Lung (tissue), 12 donors: Measurements from ENCODE around the gene PPP6R3. TPM values are rescaled to one million over a fixed set of nuclear protein-coding genes. Genes with fewer than 3 reads are reported as not detected.

Experiments
- ATAC-seq: fragments of 200-7000 bp; cut with Tn5 transposase; one replicate; pipeline ENCODE4 v1.9.1; 2020; ENCODE audit warnings: moderate number of reproducible peaks; ENCODE audit not compliant: insufficient read depth, low FRiP score
- DNase-seq, 3 donors: peaks; one replicate each; pipeline ENCODE4 v3.0.0-alpha.2; 2013 to 2017
- H3K27ac ChIP-seq, 2 donors: one replicate each; pipeline ENCODE4 v1.5.1; 2013; ENCODE audit warnings: mild to moderate bottlenecking in 2 of 2, moderate library complexity in 2 of 2, control low read depth in 1 of 2, inconsistent platforms in 1 of 2, low read depth in 1 of 2, low read length in 1 of 2
- H3K27me3 ChIP-seq, 3 donors: one replicate each; pipeline ENCODE4 v1.5.1; 2013; ENCODE audit warnings: low read length in 2 of 3; ENCODE audit not compliant: control insufficient read depth in 3 of 3, insufficient read depth in 3 of 3
- H3K36me3 ChIP-seq, 4 donors: one replicate each; pipeline ENCODE4 v1.5.1; 2013; ENCODE audit warnings: low read length in 4 of 4, mild to moderate bottlenecking in 1 of 4, moderate library complexity in 1 of 4; ENCODE audit not compliant: control insufficient read depth in 4 of 4, insufficient read depth in 4 of 4
- H3K4me1 ChIP-seq, 5 donors: one replicate each; pipeline ENCODE4 v1.5.1; 2013; ENCODE audit warnings: low read length in 5 of 5, mild to moderate bottlenecking in 2 of 5, moderate library complexity in 1 of 5; ENCODE audit not compliant: control insufficient read depth in 5 of 5, insufficient read depth in 5 of 5
- H3K4me3 ChIP-seq: one replicate; pipeline ENCODE4 v1.5.1; 2013; ENCODE audit warnings: mild to moderate bottlenecking, control low read depth, moderate library complexity
- H3K9ac ChIP-seq, 2 donors: one replicate each; pipeline ENCODE4 v1.5.1; 2013; ENCODE audit warnings: low read length in 2 of 2, control low read depth in 1 of 2; ENCODE audit not compliant: insufficient read depth in 1 of 2
- H3K9me3 ChIP-seq, 4 donors: one replicate each; pipeline ENCODE4 v1.5.1; 2013; ENCODE audit warnings: low read length in 3 of 4, mild to moderate bottlenecking in 1 of 4, moderate library complexity in 1 of 4; ENCODE audit not compliant: control insufficient read depth in 4 of 4, insufficient read depth in 3 of 4
- CTCF ChIP-seq: IDR thresholded peaks from 2 replicates; pipeline ENCODE4 v1.5.1; 2012; ENCODE audit warnings: mild to moderate bottlenecking; ENCODE audit errors: control extremely low read depth, extremely low read depth
- WGBS, 2 donors: extraction: QIAGEN DNeasy Blood & Tissue Kit; methylation state at CpG; one replicate each; pipeline ENCODE4 v1.1.7; 2013; 5-methylcytosine and 5-hydroxymethylcytosine counted together
- polyA plus RNA-seq, 2 donors: library from polyadenylated mRNA; stranded (reverse); fragments of 200-250 nt; gene quantifications; one replicate each; pipeline ENCODE4 v1.2.1, GENCODE V29; 2013
- total RNA-seq, 2 donors: library from RNA; depleted of rRNA in 1 of 2; stranded (reverse); fragments of >200 nt in 1 of 2; gene quantifications; one replicate each; pipeline ENCODE4 v1.2.1, GENCODE V29; 2014 to 2021
- donor health status: control.
- donor health status: control.
- donor health status: Bipolar disorder and iron deficiency.
- donor health status: healthy.
- donor health status: DM: yes; HTN: yes; CAD: no.

PPP6R3 gene
- total and polyA plus RNA-seq, 4 donors, result 28.5 to 217 (median 60.7) TPM

- Histone ChIP-seq H3K9me3 (no peaks in the 10 kb centered on the region), H3K27me3 (no peaks in the 10 kb centered on the region), H3K36me3 (peaks cover 7 to 40% (median 26%) of the 10 kb centered on the region in 4 donors), H3K4me3 (no peak overlapping the region), H3K4me1 (peaks cover 0 to 16% (median 2%) of the 10 kb centered on the region in 5 donors), H3K9ac (no peak overlapping the region), H3K27ac (no peak overlapping the region)
- no peak for ATAC-seq
- 76 to 86% methylated on average over 2 of the region's 2 CpGs for WGBS, 2 donors
- no peak for TF ChIP-seq CTCF
- no peak for DNase-seq
These were observed 80.6 kb downstream of the PPP6R3 start for GRCh38 chr11:68541116-68541515.

- Histone ChIP-seq H3K27ac (no peak overlapping the region), H3K36me3 (peaks cover 7 to 42% (median 27%) of the 10 kb centered on the region in 4 donors), H3K4me1 (peaks cover 0 to 14% (median under 1%) of the 10 kb centered on the region in 5 donors), H3K4me3 (no peak overlapping the region), H3K9ac (no peak overlapping the region), H3K27me3 (no peaks in the 10 kb centered on the region), H3K9me3 (no peaks in the 10 kb centered on the region)
- WGBS, 2 donors, result 65 to 74% methylated on average over 8 of the region's 8 CpGs
- no peak for TF ChIP-seq CTCF
- DNase-seq (no peak), ATAC-seq (no peak)
These were observed 81.4 kb downstream of the PPP6R3 start for GRCh38 chr11:68541991-68542390.

- TF ChIP-seq CTCF, result no peak
- Histone ChIP-seq H3K9me3 (no peaks in the 10 kb centered on the region), H3K36me3 (peaks cover 7 to 47% (median 29%) of the 10 kb centered on the region in 4 donors), H3K4me3 (no peak overlapping the region), H3K27me3 (no peaks in the 10 kb centered on the region), H3K27ac (no peak overlapping the region), H3K9ac (no peak overlapping the region), H3K4me1 (peaks cover 0 to 14% (median 0%) of the 10 kb centered on the region in 5 donors)
- 89 to 95% methylated on average over 5 of the region's 5 CpGs for WGBS, 2 donors
- DNase-seq (peak in 1 of 3 donors; percentile 33), ATAC-seq (peak; percentile 27)
These were observed 82.1 kb downstream of the PPP6R3 start for GRCh38 chr11:68542617-68543016.

GRCh38 chr11:68543594-68543993 lies 83.0 kb downstream of the PPP6R3 start:
- Histone ChIP-seq H3K4me3 (no peak overlapping the region), H3K27me3 (no peaks in the 10 kb centered on the region), H3K36me3 (peaks cover 5 to 48% (median 32%) of the 10 kb centered on the region in 4 donors), H3K4me1 (peaks cover 0 to 16% (median 0%) of the 10 kb centered on the region in 5 donors), H3K9ac (no peak overlapping the region), H3K9me3 (no peaks in the 10 kb centered on the region), H3K27ac (no peak overlapping the region)
- ATAC-seq, result no peak
- no peak for TF ChIP-seq CTCF
- DNase-seq, result no peak
- 87 to 91% methylated on average over 8 of the region's 8 CpGs for WGBS, 2 donors
